BE2C (cell line): ENCODE data around the gene CARD10.

Experiments
- DNase-seq: peaks from one replicate; pipeline ENCODE4 v3.0.0-alpha.2; 2020
- H3K27me3 ChIP-seq: fragments of 250-450 bp; sonication (Bioruptor Pico); 2 replicates; pipeline ENCODE4 v1.5.1; 2020; ENCODE audit warnings: mild to moderate bottlenecking
- H3K36me3 ChIP-seq: fragments of 250-450 bp; sonication (Bioruptor Pico); 2 replicates; pipeline ENCODE4 v1.5.1; 2020; ENCODE audit warnings: mild to moderate bottlenecking
- H3K4me1 ChIP-seq: fragments of 250-450 bp; sonication (Bioruptor Pico); 2 replicates; pipeline ENCODE4 v1.5.1; 2020
- H3K4me3 ChIP-seq: 2 replicates; pipeline ENCODE4 v1.5.1; 2011; ENCODE audit warnings: low read depth, low read length
- H3K9me3 ChIP-seq: fragments of 250-450 bp; sonication (Bioruptor Pico); 2 replicates; pipeline ENCODE4 v1.5.1; 2020
- TF ChIP-seq, protein P1 (sequence below): IDR thresholded peaks from 2 replicates; pipeline ENCODE4 v1.5.1; 2012; ENCODE audit warnings: mild to moderate bottlenecking, low read depth, low read length

The CARD10 gene

DNA sequence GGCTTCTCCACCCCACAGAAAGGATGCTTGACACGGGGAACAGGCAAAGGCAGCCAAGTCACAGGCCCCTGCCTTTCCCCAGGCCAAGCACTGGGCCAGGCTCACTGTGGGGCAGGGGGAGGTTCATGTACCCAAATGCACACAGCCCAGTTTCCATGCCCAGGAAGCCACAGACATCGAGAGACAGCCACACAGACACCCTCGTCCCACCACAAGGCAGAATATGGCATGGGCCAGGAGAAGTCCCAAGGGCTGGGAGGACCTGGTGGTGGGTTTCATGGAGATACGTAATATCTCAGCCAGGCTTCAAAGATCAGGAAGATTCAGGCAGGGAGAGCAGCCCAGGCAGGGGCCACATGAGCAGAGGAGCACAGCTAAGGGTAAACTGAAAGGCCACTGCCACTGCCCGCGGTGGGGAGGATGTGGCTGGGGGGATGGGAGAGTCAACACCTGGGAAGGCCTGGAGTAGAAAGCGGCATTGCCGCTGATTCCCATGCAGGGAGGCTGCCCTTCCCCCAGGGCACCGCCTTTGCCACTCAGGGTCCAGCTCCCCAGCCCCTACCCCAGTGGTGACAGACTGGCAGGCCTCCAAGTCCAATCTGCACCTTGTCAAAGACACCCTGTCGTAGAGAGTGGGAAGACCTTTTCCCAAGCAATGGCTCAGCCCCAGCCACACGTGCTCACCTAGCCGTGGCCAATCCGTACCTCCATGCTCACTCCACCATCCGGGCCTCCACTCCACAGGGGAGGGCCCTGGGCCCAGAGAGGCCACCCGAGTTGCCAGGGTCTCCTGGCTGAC is 30.7 kb downstream of the CARD10 start:
- H3K36me3 ChIP-seq: no peaks in the 10 kb centered on the region
- H3K4me1 ChIP-seq: no peaks in the 10 kb centered on the region
- no peak overlapping the region for H3K4me3 ChIP-seq
- H3K27me3 ChIP-seq: no peaks in the 10 kb centered on the region
- DNase-seq: no peak
- no peaks in the 10 kb centered on the region for H3K9me3 ChIP-seq
- TF ChIP-seq, protein P1, sequence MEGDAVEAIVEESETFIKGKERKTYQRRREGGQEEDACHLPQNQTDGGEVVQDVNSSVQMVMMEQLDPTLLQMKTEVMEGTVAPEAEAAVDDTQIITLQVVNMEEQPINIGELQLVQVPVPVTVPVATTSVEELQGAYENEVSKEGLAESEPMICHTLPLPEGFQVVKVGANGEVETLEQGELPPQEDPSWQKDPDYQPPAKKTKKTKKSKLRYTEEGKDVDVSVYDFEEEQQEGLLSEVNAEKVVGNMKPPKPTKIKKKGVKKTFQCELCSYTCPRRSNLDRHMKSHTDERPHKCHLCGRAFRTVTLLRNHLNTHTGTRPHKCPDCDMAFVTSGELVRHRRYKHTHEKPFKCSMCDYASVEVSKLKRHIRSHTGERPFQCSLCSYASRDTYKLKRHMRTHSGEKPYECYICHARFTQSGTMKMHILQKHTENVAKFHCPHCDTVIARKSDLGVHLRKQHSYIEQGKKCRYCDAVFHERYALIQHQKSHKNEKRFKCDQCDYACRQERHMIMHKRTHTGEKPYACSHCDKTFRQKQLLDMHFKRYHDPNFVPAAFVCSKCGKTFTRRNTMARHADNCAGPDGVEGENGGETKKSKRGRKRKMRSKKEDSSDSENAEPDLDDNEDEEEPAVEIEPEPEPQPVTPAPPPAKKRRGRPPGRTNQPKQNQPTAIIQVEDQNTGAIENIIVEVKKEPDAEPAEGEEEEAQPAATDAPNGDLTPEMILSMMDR: no peak

DNA sequence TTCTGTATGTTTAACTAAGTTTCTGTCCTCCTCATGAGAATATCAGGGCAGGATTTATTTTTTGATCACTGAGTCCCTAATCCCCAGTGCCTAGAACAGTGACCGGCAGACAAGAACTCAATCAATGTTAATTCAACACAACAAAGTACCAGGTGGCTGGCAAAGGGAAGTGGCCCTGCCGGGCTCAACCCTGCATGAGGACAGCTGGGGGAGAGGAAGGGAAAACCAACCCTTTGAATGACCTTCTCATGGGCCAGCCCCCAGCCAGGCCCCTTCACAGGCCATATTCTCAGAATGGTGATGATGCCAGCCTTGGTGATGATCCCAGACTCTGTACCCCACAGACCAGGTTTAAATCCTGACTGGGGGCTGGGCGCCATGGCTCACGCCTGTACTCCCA is 31.6 kb downstream of the CARD10 start:
- no peak for DNase-seq
- TF ChIP-seq, protein P1: no peak
- no peak overlapping the region for H3K4me3 ChIP-seq
- H3K27me3 ChIP-seq: no peaks in the 10 kb centered on the region
- H3K9me3 ChIP-seq: no peaks in the 10 kb centered on the region
- no peaks in the 10 kb centered on the region for H3K4me1 ChIP-seq
- no peaks in the 10 kb centered on the region for H3K36me3 ChIP-seq

DNA sequence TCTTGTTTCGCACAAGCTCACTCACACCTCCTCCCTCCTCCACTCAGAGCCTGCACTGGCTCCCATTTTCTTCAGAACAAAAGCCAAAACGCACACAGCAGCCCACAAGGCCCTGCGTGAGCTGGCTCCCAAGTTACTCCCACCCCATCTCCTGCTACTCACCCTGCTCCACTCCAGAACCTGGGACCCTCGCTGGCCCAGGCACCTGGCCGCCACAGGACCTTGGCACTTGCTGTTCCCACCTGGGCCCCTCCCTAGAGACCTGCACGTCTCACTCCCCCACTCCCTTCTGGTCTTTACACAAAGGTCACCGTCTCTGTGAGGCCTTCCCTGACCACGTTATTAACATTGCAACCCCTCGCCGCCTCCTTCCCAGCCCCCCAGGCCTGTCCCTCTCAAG is 32.1 kb downstream of the CARD10 start:
- Histone ChIP-seq H3K4me3 (no peak overlapping the region), H3K4me1 (no peaks in the 10 kb centered on the region)

DNA sequence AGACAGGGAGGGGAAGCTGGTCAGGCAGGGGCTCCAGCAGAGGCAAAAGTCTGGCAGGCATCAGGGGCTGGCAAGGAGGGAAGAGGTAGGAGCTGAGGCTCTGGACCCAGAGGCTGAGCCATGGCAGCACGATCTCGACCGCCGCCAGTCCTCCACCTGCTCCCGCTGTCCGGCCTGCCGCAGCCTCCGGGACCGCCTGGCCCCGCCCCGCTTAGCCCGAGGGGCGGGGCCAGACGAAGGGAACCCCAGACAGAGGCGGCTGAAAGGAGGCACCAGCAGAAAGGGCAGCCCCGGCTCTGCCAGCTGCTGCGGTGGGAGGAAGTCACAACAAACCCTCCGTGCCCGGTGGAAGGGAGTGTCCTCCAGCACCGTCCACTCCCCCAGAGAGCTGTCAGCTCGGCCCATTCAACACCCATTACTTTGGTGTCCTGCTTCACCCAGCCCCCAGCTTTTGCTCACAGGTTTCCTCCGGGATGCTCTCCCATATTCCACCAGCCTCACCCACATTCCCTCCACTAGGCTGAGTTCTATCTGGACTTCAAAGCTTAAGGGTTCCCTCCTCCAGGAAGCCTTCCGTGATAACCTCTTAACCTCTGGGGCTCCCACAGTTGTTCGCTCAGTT is 32.9 kb downstream of the CARD10 start, which contains the start of gene MFNG:
TSS of gene MFNG (minus strand) at position 161 of the 622 bp plus-strand sequence. CDS start 207 bp downstream, outside the sequence.
- no peaks in the 10 kb centered on the region for H3K27me3 ChIP-seq
- H3K4me1 ChIP-seq: no peaks in the 10 kb centered on the region
- H3K4me3 ChIP-seq: peak within 1 kb of the TSS; percentile 4; the same call in 1 of the 2 replicates
- no peaks in the 10 kb centered on the region for H3K36me3 ChIP-seq
- H3K9me3 ChIP-seq: no peaks in the 10 kb centered on the region
- TF ChIP-seq, protein P1: no peak
- DNase-seq: peak; percentile 70

More for the DNA sequence above, 32.1 kb downstream of the CARD10 start:
- Histone ChIP-seq H3K36me3 (no peaks in the 10 kb centered on the region), H3K27me3 (no peaks in the 10 kb centered on the region), H3K9me3 (no peaks in the 10 kb centered on the region)
- TF ChIP-seq, protein P1: no peak
- DNase-seq: no peak

DNA sequence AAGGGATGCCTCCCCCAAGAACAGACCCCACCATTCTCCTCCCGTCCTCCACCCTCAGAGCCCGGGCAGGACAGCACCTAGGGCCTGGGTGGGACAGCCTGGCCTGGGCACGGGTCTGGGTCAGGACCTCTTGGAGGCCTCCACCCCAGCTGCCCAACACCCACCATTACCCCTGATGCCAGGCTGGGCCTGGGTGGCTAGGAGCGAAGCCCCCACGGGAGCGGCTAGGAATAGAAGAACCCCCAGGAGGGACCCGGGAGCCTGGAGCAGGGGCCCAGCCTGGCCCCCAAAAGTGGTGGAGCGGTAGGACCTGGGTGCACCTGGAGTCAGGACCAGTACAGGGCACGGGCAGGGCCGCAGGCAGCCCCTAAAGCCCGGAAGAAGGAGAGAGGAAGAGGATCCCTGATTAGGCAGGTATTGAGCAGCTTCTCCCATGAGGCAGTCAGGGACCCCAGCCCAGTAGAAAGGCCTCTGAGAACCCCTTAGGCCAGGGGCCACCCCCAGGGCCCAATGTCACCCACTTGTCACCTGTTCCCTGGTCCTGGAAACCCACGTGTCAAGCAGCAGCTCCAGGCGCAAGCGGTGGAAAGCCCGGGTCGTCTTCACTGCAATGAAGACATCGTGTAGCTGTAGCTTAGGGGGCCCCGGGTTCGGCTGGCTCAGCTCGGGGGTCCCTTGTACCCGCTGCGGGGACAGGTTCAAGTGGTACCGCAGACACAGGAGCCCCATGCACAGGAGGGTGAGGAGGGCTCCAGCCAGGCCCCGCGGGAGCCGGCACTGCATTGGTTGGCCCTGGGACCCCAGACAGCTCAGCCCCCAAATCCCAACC is 33.6 kb downstream of the CARD10 start:
- Histone ChIP-seq H3K27me3 (no peaks in the 10 kb centered on the region), H3K9me3 (no peaks in the 10 kb centered on the region), H3K4me3 (no peak overlapping the region; the same call in 1 of the 2 replicates), H3K36me3 (no peaks in the 10 kb centered on the region), H3K4me1 (no peaks in the 10 kb centered on the region)
- DNase-seq: no peak
- TF ChIP-seq, protein P1: no peak
